ENCODE results near the gene NID2. TPM values are rescaled to one million over a fixed set of nuclear protein-coding genes. Genes with fewer than 3 reads are reported as not detected.

The NID2 gene
- polyA plus RNA-seq, 1 of the 3 experiments (the other 2 are of a cell fraction) = 22.7 TPM

DNA sequence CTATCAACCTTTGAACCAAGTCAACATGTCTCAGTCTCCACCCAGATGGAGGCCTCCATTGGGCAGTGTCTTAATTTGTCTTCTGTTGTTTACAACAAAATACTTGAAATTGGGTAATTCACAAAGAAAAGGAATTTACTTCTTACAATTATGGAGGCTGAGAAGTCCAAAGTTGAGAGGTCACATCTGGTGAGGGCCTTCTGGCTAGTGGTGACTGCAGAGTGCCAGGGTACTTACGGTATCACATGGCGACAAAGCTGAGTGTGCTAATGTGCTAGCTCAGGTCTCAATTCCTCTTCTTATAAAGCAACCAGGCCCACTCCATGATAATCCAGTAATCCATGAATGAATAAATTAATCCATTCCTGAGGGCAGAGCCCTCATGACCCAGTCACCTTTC is 4.7 kb downstream of the NID2 start (continued):
- TF ChIP-seq, protein P1, sequence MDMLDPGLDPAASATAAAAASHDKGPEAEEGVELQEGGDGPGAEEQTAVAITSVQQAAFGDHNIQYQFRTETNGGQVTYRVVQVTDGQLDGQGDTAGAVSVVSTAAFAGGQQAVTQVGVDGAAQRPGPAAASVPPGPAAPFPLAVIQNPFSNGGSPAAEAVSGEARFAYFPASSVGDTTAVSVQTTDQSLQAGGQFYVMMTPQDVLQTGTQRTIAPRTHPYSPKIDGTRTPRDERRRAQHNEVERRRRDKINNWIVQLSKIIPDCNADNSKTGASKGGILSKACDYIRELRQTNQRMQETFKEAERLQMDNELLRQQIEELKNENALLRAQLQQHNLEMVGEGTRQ (IDR thresholded peaks at IDR 0.05; ENCODE audit: borderline replicate concordance, low read depth, low read length) = no peak
- TF ChIP-seq GABPA (IDR thresholded peaks at IDR 0.05; ENCODE audit: low read depth) (no peak), SMC3 (IDR thresholded peaks at IDR 0.05; ENCODE audit: low read depth, low read length) (no peak), RXRA (IDR thresholded peaks at IDR 0.05; ENCODE audit: borderline replicate concordance, low read depth) (no peak), TAF1 (IDR thresholded peaks at IDR 0.05; ENCODE audit: borderline replicate concordance, low read depth, low read length) (no peak)
- TF ChIP-seq, protein P2, sequence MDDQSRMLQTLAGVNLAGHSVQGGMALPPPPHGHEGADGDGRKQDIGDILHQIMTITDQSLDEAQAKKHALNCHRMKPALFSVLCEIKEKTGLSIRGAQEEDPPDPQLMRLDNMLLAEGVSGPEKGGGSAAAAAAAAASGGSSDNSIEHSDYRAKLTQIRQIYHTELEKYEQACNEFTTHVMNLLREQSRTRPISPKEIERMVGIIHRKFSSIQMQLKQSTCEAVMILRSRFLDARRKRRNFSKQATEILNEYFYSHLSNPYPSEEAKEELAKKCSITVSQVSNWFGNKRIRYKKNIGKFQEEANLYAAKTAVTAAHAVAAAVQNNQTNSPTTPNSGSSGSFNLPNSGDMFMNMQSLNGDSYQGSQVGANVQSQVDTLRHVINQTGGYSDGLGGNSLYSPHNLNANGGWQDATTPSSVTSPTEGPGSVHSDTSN (IDR thresholded peaks at IDR 0.05) = no peak
- TF ChIP-seq, protein P3, sequence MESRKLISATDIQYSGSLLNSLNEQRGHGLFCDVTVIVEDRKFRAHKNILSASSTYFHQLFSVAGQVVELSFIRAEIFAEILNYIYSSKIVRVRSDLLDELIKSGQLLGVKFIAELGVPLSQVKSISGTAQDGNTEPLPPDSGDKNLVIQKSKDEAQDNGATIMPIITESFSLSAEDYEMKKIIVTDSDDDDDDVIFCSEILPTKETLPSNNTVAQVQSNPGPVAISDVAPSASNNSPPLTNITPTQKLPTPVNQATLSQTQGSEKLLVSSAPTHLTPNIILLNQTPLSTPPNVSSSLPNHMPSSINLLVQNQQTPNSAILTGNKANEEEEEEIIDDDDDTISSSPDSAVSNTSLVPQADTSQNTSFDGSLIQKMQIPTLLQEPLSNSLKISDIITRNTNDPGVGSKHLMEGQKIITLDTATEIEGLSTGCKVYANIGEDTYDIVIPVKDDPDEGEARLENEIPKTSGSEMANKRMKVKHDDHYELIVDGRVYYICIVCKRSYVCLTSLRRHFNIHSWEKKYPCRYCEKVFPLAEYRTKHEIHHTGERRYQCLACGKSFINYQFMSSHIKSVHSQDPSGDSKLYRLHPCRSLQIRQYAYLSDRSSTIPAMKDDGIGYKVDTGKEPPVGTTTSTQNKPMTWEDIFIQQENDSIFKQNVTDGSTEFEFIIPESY (IDR thresholded peaks at IDR 0.05; ENCODE audit: borderline replicate concordance, low read depth) = no peak
- TF ChIP-seq, protein P4, sequence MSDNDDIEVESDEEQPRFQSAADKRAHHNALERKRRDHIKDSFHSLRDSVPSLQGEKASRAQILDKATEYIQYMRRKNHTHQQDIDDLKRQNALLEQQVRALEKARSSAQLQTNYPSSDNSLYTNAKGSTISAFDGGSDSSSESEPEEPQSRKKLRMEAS (IDR thresholded peaks at IDR 0.05; ENCODE audit: low read depth) = no peak
- TF ChIP-seq, protein P5, sequence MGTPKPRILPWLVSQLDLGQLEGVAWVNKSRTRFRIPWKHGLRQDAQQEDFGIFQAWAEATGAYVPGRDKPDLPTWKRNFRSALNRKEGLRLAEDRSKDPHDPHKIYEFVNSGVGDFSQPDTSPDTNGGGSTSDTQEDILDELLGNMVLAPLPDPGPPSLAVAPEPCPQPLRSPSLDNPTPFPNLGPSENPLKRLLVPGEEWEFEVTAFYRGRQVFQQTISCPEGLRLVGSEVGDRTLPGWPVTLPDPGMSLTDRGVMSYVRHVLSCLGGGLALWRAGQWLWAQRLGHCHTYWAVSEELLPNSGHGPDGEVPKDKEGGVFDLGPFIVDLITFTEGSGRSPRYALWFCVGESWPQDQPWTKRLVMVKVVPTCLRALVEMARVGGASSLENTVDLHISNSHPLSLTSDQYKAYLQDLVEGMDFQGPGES (IDR thresholded peaks at IDR 0.05; ENCODE audit: low read depth, low read length) = no peak

DNA sequence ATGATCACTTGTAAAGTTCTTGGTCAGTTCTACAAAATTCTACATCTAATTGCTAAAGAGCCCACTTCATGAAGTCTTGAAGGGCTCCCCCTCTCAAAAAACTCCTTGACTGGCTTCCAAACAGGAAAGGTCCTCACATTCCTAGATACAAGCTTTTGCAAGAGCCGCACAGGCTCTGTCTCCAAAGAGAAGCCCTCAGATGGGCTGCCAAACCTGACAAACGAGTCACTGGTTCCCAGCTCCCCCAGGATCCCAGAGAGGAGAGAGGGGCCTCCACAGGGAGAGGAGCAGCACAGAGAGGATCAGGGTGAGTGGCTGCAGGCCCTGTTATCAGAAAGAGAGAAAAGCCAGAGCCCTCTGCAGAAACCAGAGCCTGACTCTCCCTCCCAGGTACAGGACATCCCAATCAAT is 5.8 kb downstream of the NID2 start:
- 51% methylated on average over 2 of the region's 2 CpGs for WGBS (ENCODE audit: low lambda C conversion rate)
- Histone ChIP-seq H3K4me3 (ENCODE audit: low read depth in 2 of 2, low read length in 1 of 2) (no peak overlapping the region), H2AFZ (ENCODE audit: low read depth) (no peak overlapping the region), H3K79me2 (ENCODE audit: insufficient read depth) (peaks cover 14% of the 10 kb centered on the region), H3K27ac (ENCODE audit: low read depth in 2 of 2, low read length in 1 of 2) (peak overlapping the region in 1 of 2 experiments; percentile 21; a peak in 1 of 4 replicates), H3K9ac (no peak overlapping the region), H3K36me3 (replicated peaks in 1 of 2; ENCODE audit: control insufficient read depth in 1 of 2, insufficient read depth in 2 of 2, low read length in 1 of 2) (peaks cover 0 to 26% of the 10 kb centered on the region in 2 experiments), H3K9me2 (no peaks in the 10 kb centered on the region), H4K20me1 (ENCODE audit: insufficient read depth) (no peaks in the 10 kb centered on the region), H3K4me2 (peak overlapping the region; percentile 31; the same call in 1 of the 2 replicates), H3K9me3 (no peaks in the 10 kb centered on the region), H3K4me1 (ENCODE audit: control insufficient read depth in 1 of 2, insufficient read depth in 2 of 2, low read depth in 1 of 2, low read length in 1 of 2) (peaks cover 12% of the 10 kb centered on the region in 2 experiments; a peak in 1 of 4 replicates), H3K27me3 (ENCODE audit: insufficient read depth) (no peaks in the 10 kb centered on the region), H3F3A (replicated peaks; ENCODE audit: insufficient read depth) (peaks cover 3% of the 10 kb centered on the region)
- no peak for TF ChIP-seq POLR2AphosphoS5 (IDR thresholded peaks at IDR 0.05; ENCODE audit: low read depth, low read length)
- peak; percentile 29; the same call in 1 of the 2 replicates for TF ChIP-seq GATA2 (CRISPR knock-in tag; IDR thresholded peaks at IDR 0.05)
- DNase-seq = peak; percentile 55
- CTCF ChIA-PET = interaction anchor here (1.1 to 1.6 kb wide), 2 partner anchors 20 to 68 kb away, joined by 3 to 4 read pairs; no protein-coding TSS in a partner anchor
- POLR2A ChIA-PET = no interaction called here

Data from SK-N-SH (cell line).